Omental fat pad (tissue), 4 donors: ENCODE results near the gene ZNF148. TPM values are rescaled to one million over a fixed set of nuclear protein-coding genes. Genes with fewer than 3 reads are reported as not detected.

ENCODE experiments used
- ATAC-seq: fragments of 150-250 bp; one replicate; pipeline ENCODE4 v1.9.1; 2016; ENCODE audit warnings: mild to moderate bottlenecking, moderate library complexity; ENCODE audit not compliant: low FRiP score
- DNase-seq: peaks from one replicate; pipeline ENCODE4 v3.0.0-alpha.2; 2019; ENCODE audit warnings: low spot score
- CTCF ChIP-seq, 3 donors: fragments of 450-650 bp; IDR thresholded peaks; one replicate each; pipeline ENCODE4 v1.5.1; 2016 to 2017; ENCODE audit warnings: antibody characterized with exemption in 3 of 3, mild to moderate bottlenecking in 3 of 3, moderate library complexity in 2 of 3
- total RNA-seq, 4 donors: library from RNA; depleted of rRNA; stranded (reverse); fragments of >200 nt; gene quantifications; one replicate each; pipeline ENCODE4 v1.1.0, GENCODE V29; 2016

Gene ZNF148
- total RNA-seq, 4 donors from 2014 or later, result 23.9 to 34.5 (median 24.9) TPM

GRCh38 chr3:125200731-125201139 is 174.4 kb downstream of the ZNF148 start:
- no peak for TF ChIP-seq CTCF (IDR thresholded peaks at IDR 0.05)
- ATAC-seq, result no peak

GRCh38 chr3:125194849-125195601 is 180.1 kb downstream of the ZNF148 start:
- no peak for TF ChIP-seq CTCF (IDR thresholded peaks at IDR 0.05)
- DNase-seq, result no peak
- ATAC-seq, result no peak

More at GRCh38 chr3:125200731-125201139, 174.4 kb downstream of the ZNF148 start:
- no peak for DNase-seq

GRCh38 chr3:125194061-125194848 is 180.9 kb downstream of the ZNF148 start:
- DNase-seq (no peak), ATAC-seq (no peak)
- no peak for TF ChIP-seq CTCF (IDR thresholded peaks at IDR 0.05)

GRCh38 chr3:125192190-125193035 is 182.7 kb downstream of the ZNF148 start:
- TF ChIP-seq CTCF (IDR thresholded peaks at IDR 0.05), result no peak
- DNase-seq (no peak), ATAC-seq (no peak)

GRCh38 chr3:125191730-125192129 is 183.4 kb downstream of the ZNF148 start:
- TF ChIP-seq CTCF (IDR thresholded peaks at IDR 0.05), result no peak
- no peak for DNase-seq
- no peak for ATAC-seq

- no peak for ATAC-seq
Measured at GRCh38 chr3:125191256-125191655, 183.9 kb downstream of the ZNF148 start.

More at GRCh38 chr3:125191256-125191655, 183.9 kb downstream of the ZNF148 start:
- no peak for DNase-seq
- no peak for TF ChIP-seq CTCF (IDR thresholded peaks at IDR 0.05)
